Vagina (tissue), 2 donors: ENCODE results near the gene MYO19. TPM values are rescaled to one million over a fixed set of nuclear protein-coding genes. Genes with fewer than 3 reads are reported as not detected.

Experiments
- DNase-seq, 2 donors: peaks; one replicate each; pipeline ENCODE4 v3.0.0-alpha.2; 2017; ENCODE audit errors: extremely low spot score in 2 of 2
- H3K27ac ChIP-seq: fragments of 200-600 bp; sonication (generic); one replicate; pipeline ENCODE4 v1.5.1; 2019
- H3K27me3 ChIP-seq: fragments of 200-600 bp; sonication (generic); one replicate; pipeline ENCODE4 v1.5.1; 2019
- H3K36me3 ChIP-seq, 2 donors: fragments of 200-600 bp; sonication (generic); one replicate each; pipeline ENCODE4 v1.5.1; 2017 to 2019
- H3K4me1 ChIP-seq: fragments of 200-600 bp; sonication (generic); one replicate; pipeline ENCODE4 v1.5.1; 2019
- H3K4me3 ChIP-seq, 2 donors: fragments of 200-600 bp; sonication (generic); 1 replicate in 1 of 2; 2 replicates in 1 of 2; pipeline ENCODE4 v1.5.1; 2016 to 2019
- H3K9me3 ChIP-seq: fragments of 200-600 bp; sonication (generic); one replicate; pipeline ENCODE4 v1.5.1; 2019
- POLR2A ChIP-seq, 2 donors: fragments of 450-650 bp; IDR thresholded peaks; one replicate each; pipeline ENCODE4 v1.6.1; 2017; ENCODE audit warnings: antibody characterized with exemption in 2 of 2, mild to moderate bottlenecking in 2 of 2, moderate library complexity in 2 of 2
- POLR2AphosphoS5 ChIP-seq, 2 donors: sonication (generic); formaldehyde crosslinking; IDR thresholded peaks; one replicate each; pipeline ENCODE4 v1.9.0; 2017; ENCODE audit warnings: antibody characterized with exemption in 2 of 2, mild to moderate bottlenecking in 2 of 2, low read depth in 1 of 2; ENCODE audit not compliant: insufficient read depth in 1 of 2
- intact Hi-C: fragments of 100-400 bp; cut with DNase I; formaldehyde crosslinking; loops from one replicate; pipeline ENCODE4 v1.15.1; 2023
- total RNA-seq: library from RNA; depleted of rRNA; stranded (reverse); fragments of >200 nt; gene quantifications from one replicate; pipeline ENCODE4 v1.2.3, GENCODE V29; 2016
- TF ChIP-seq, protein P1 (sequence below), 3 experiments: fragments of 450-650 bp in 2 of 3; fragments of 200-600 bp in 1 of 3; sonication (generic) in 1 of 3; IDR thresholded peaks; one replicate each; pipeline ENCODE4 v1.5.1; 2017 to 2019; ENCODE audit warnings: antibody characterized with exemption in 3 of 3, mild to moderate bottlenecking in 2 of 3, moderate library complexity in 2 of 3

The MYO19 gene
- total RNA-seq, 1 donor from 2014 or later = 112 TPM

DNA sequence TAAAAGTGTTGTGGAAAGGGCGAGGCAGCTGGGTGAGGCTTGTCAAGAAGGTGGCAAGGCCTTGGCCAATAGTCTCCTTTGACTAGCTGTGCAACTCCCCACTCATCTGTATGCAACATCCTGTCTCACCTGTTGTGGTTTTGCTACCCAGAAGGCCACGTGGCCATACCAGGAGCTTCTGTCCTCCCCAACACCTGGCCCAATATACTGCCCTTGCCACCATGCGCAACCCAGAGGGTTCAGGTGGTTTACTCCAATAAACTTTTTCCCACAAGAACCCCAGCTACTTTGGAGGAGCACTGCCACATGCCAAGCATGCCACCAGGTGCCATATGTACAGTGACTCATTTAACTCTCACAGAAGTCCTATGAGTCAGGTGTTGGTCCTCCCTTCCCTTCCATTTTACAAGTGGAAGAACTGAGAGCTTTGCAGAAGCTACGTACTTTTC lies 10.2 kb downstream of the MYO19 start:
- no peak for DNase-seq
- Histone ChIP-seq H3K9me3 (no peaks in the 10 kb centered on the region), H3K27ac (no peak overlapping the region), H3K36me3 (peaks cover 0 to 55% of the 10 kb centered on the region in 2 donors), H3K27me3 (no peaks in the 10 kb centered on the region), H3K4me1 (no peaks in the 10 kb centered on the region), H3K4me3 (no peak overlapping the region)
- intact Hi-C loops = no loop called here
- TF ChIP-seq POLR2AphosphoS5 (IDR thresholded peaks at IDR 0.05; ENCODE audit: insufficient read depth in 1 of 2, low read depth in 1 of 2) (no peak), POLR2A (IDR thresholded peaks at IDR 0.05) (no peak)
- TF ChIP-seq, protein P1, sequence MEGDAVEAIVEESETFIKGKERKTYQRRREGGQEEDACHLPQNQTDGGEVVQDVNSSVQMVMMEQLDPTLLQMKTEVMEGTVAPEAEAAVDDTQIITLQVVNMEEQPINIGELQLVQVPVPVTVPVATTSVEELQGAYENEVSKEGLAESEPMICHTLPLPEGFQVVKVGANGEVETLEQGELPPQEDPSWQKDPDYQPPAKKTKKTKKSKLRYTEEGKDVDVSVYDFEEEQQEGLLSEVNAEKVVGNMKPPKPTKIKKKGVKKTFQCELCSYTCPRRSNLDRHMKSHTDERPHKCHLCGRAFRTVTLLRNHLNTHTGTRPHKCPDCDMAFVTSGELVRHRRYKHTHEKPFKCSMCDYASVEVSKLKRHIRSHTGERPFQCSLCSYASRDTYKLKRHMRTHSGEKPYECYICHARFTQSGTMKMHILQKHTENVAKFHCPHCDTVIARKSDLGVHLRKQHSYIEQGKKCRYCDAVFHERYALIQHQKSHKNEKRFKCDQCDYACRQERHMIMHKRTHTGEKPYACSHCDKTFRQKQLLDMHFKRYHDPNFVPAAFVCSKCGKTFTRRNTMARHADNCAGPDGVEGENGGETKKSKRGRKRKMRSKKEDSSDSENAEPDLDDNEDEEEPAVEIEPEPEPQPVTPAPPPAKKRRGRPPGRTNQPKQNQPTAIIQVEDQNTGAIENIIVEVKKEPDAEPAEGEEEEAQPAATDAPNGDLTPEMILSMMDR (IDR thresholded peaks at IDR 0.05) = no peak

DNA sequence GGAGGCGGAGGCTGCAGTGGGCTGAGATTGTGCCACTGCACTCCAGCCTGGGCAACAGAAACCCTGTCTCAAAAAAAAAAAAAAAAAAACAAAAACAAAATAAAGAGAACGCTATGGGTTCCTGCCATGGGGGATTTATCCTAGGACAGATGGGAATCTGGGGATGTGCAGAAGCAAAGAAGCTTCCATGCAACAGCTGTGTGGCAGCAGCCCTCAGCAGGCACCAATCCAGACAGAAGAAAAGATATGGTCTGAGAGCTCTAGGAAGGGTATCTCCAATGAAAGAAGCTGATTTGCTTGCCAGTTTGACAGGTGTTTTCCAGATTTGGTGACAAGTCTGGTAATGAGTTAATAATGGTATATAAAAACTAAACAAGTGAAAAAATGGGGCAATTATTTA lies 11.6 kb downstream of the MYO19 start:
- Histone ChIP-seq H3K4me3 (no peak overlapping the region), H3K4me1 (no peaks in the 10 kb centered on the region), H3K36me3 (peaks cover 0 to 44% of the 10 kb centered on the region in 2 donors), H3K9me3 (no peaks in the 10 kb centered on the region), H3K27ac (no peak overlapping the region), H3K27me3 (no peaks in the 10 kb centered on the region)
- no peak for TF ChIP-seq POLR2AphosphoS5 (IDR thresholded peaks at IDR 0.05; ENCODE audit: insufficient read depth in 1 of 2, low read depth in 1 of 2)
- TF ChIP-seq POLR2A (IDR thresholded peaks at IDR 0.05) = no peak
- TF ChIP-seq, protein P1 (IDR thresholded peaks at IDR 0.05) = no peak
- no peak for DNase-seq
- intact Hi-C loops = no loop called here

DNA sequence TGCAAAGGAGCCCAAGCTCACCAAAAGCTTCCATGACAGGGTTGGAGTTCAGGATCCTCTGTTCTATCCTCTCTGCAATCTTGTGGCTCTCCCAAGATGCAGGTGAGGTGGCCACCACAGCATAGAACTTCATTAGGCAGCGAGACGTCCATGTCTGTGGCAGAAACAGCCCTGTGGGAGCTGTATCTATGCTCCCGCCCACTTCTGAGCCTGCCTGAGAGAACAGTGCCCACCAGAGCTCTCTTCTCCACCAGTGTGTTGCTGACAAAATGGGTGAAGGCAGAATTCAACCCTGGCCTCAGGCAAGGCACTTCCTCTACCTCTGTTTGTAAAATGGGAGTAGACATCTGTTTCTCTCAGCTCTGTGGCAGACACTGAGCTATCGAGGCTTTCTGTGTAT lies 18.8 kb downstream of the MYO19 start:
- TF ChIP-seq, protein P1 (IDR thresholded peaks at IDR 0.05) = no peak
- no peak for TF ChIP-seq POLR2AphosphoS5 (IDR thresholded peaks at IDR 0.05; ENCODE audit: insufficient read depth in 1 of 2, low read depth in 1 of 2)
- no peak for TF ChIP-seq POLR2A (IDR thresholded peaks at IDR 0.05)
- Histone ChIP-seq H3K4me3 (no peak overlapping the region), H3K36me3 (peaks cover 0 to 6% of the 10 kb centered on the region in 2 donors), H3K4me1 (no peaks in the 10 kb centered on the region), H3K27me3 (no peaks in the 10 kb centered on the region), H3K27ac (no peak overlapping the region), H3K9me3 (no peaks in the 10 kb centered on the region)
- intact Hi-C loops = no loop called here
- peak in 1 of 2 donors; percentile 67 for DNase-seq

DNA sequence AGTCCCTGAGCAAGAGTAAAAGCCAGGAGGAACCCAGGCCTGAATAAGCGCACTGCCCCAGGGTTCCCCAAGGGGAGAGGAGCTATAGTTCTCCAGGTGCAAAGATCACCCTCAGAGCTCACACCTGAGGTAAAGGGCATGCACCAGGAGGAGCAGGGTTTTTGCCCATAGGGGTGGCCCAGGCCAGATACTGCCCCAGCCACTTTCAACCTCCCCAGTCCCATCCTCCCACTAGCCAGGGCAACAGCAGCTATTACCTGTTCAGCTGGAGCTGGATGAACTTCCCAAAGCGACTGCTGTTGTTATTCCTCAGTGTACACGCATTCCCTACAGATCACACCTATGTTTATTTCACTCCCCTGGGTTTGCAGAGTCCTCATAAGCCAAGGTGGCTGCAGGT lies 19.8 kb downstream of the MYO19 start:
- Histone ChIP-seq H3K36me3 (peaks cover 0 to 6% of the 10 kb centered on the region in 2 donors), H3K27ac (no peak overlapping the region), H3K4me1 (no peaks in the 10 kb centered on the region), H3K4me3 (no peak overlapping the region), H3K27me3 (no peaks in the 10 kb centered on the region), H3K9me3 (no peaks in the 10 kb centered on the region)
- DNase-seq = peak in 1 of 2 donors; percentile 55
- TF ChIP-seq POLR2AphosphoS5 (IDR thresholded peaks at IDR 0.05; ENCODE audit: insufficient read depth in 1 of 2, low read depth in 1 of 2) = no peak
- intact Hi-C loops = no loop called here

DNA sequence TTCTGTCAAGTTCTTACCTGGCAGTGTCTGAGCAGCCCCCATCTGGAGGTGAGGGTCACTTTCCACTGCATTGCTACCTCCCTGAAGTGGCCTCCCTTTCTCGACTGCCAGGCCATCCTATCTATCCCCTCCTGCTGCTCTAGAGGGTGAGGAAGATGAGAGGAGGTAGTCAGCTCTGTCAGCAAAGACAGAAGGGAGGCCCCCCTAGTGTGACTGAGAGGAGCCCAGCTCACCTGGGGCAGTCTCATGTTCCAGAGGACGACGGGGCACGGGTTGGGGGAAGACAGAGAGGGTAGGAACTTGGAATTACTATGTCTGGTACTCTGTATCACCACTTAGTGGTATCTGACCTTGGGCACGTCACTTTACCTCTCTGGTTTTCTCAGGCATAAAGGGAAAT lies 22.0 kb downstream of the MYO19 start:
- Histone ChIP-seq H3K9me3 (no peaks in the 10 kb centered on the region), H3K4me3 (no peak overlapping the region), H3K36me3 (peaks cover 0 to 6% of the 10 kb centered on the region in 2 donors), H3K4me1 (no peaks in the 10 kb centered on the region), H3K27me3 (no peaks in the 10 kb centered on the region), H3K27ac (no peak overlapping the region)
- intact Hi-C loops = no loop called here
- no peak for DNase-seq
- TF ChIP-seq POLR2A (IDR thresholded peaks at IDR 0.05) (no peak), POLR2AphosphoS5 (IDR thresholded peaks at IDR 0.05; ENCODE audit: insufficient read depth in 1 of 2, low read depth in 1 of 2) (no peak)
- TF ChIP-seq, protein P1 (IDR thresholded peaks at IDR 0.05) = no peak
